ENCODE measurements around the gene BCAM.

GRCh38 chr19:44818466-44819031, 9.6 kb downstream of the BCAM start:
- TF ChIP-seq PAX5 (IDR thresholded peaks at IDR 0.05; ENCODE audit: insufficient read depth, low read length, severe bottlenecking) (no peak), POLR2A (IDR thresholded peaks at IDR 0.05; ENCODE audit: low read depth, low read length) (no peak)

Data from GM12891 (cell line).